Endothelial cell of umbilical vein (primary cell): ENCODE measurements around the gene EIF3A. TPM values are rescaled to one million over a fixed set of nuclear protein-coding genes. Genes with fewer than 3 reads are reported as not detected.

Experiments used
- BruUV-seq: library from RNA; stranded (reverse); fragments of 400-500 nt; replicated peaks from 2 replicates; lab custom pipeline; 2021; lab: Mats Ljungman, UMichigan
- CTCF ChIA-PET: fragments of 300-600, 350-600 bp; sonication (Branson Sonifier 250); formaldehyde crosslinking; loops from one replicate; lab custom pipeline; 2021; ENCODE audit warnings: antibody characterized with exemption, inconsistent platforms; lab: Charles Lee
- POLR2A ChIA-PET: fragments of 300-600, 350-600 bp; sonication (Branson Sonifier 250); formaldehyde crosslinking; loops from one replicate; lab custom pipeline; 2021; ENCODE audit warnings: antibody characterized with exemption, inconsistent platforms; lab: Charles Lee
- DNase-seq: peaks from one replicate; pipeline ENCODE4 v3.0.0-alpha.2; 2011; ENCODE audit warnings: low read depth, low spot score
- FAIRE-seq: peaks from 2 replicates; lab custom pipeline; 2011; peaks lifted over from hg19 to GRCh38; lab: Jason Lieb, UNC
- H2AFZ ChIP-seq: 2 replicates; pipeline ENCODE4 v1.6.0; 2012; ENCODE audit warnings: low read depth, low read length, control low read depth, inconsistent platforms
- H3K27ac ChIP-seq: 2 replicates; pipeline ENCODE4 v1.5.1; 2011; ENCODE audit warnings: low read depth, mild to moderate bottlenecking, control low read depth, low read length, moderate library complexity; ENCODE audit not compliant: insufficient read depth
- H3K27me3 ChIP-seq, 2 experiments: 2 replicates each; pipeline versions ENCODE4 v1.6.0 to v1.6.1; 2011; ENCODE audit warnings: low read length in 2 of 2, mixed read lengths in 1 of 2; ENCODE audit not compliant: control insufficient read depth in 2 of 2, insufficient read depth in 2 of 2
- H3K36me3 ChIP-seq, 2 experiments: 2 replicates in 1 of 2; 3 replicates in 1 of 2; pipeline ENCODE4 v1.5.1; 2011; ENCODE audit warnings: low read length in 2 of 2, mild to moderate bottlenecking in 1 of 2, moderate library complexity in 1 of 2; ENCODE audit not compliant: control insufficient read depth in 2 of 2, insufficient read depth in 2 of 2; ENCODE audit errors: extremely low read depth in 1 of 2
- H3K4me1 ChIP-seq: 3 replicates; pipeline ENCODE4 v1.5.1; 2011; ENCODE audit warnings: mild to moderate bottlenecking, low read length; ENCODE audit not compliant: control insufficient read depth, insufficient read depth; ENCODE audit errors: extremely low read depth
- H3K4me2 ChIP-seq: 2 replicates; pipeline ENCODE4 v1.6.1; 2011; ENCODE audit warnings: low read length, control low read depth, mixed read lengths; ENCODE audit not compliant: insufficient read depth
- H3K4me3 ChIP-seq, 3 experiments: fragments of 200-600 bp in 1 of 3; sonication (generic), shearing (Covaris generic) in 1 of 3; replicated peaks in 1 of 3; 2 replicates each; pipeline ENCODE4 v1.5.1; 2011 to 2016; ENCODE audit warnings: control low read depth in 3 of 3, low read length in 3 of 3, mild to moderate bottlenecking in 2 of 3, inconsistent platforms in 1 of 3, low read depth in 1 of 3, moderate library complexity in 1 of 3; ENCODE audit not compliant: insufficient read depth in 1 of 3
- H3K79me2 ChIP-seq: 2 replicates; pipeline ENCODE4 v1.6.0; 2012; ENCODE audit warnings: low read length, inconsistent platforms; ENCODE audit not compliant: control insufficient read depth, insufficient read depth
- H3K9ac ChIP-seq: replicated peaks from 2 replicates; pipeline ENCODE3; 2011; ENCODE audit warnings: low read length, control low read depth; ENCODE audit not compliant: insufficient read depth; ENCODE audit errors: extremely low read depth
- H3K9me1 ChIP-seq: replicated peaks from 3 replicates; pipeline ENCODE4 v1.6.0; 2011; ENCODE audit warnings: mild to moderate bottlenecking, low read length; ENCODE audit not compliant: control insufficient read depth, insufficient read depth; ENCODE audit errors: extremely low read depth
- H3K9me3 ChIP-seq: replicated peaks from 2 replicates; pipeline ENCODE4 v1.5.1; 2012; ENCODE audit warnings: low read length, inconsistent platforms; ENCODE audit not compliant: control insufficient read depth, insufficient read depth
- H4K20me1 ChIP-seq: replicated peaks from 2 replicates; pipeline ENCODE3; 2011; ENCODE audit warnings: mild to moderate bottlenecking, low read length; ENCODE audit not compliant: control insufficient read depth, insufficient read depth; ENCODE audit errors: extremely low read depth
- EZH2 ChIP-seq: IDR thresholded peaks from 2 replicates; pipeline ENCODE4 v1.6.1; 2012; ENCODE audit warnings: borderline replicate concordance, low read depth, mild to moderate bottlenecking, moderate library complexity, low read length, inconsistent platforms; ENCODE audit not compliant: severe bottlenecking
- FOS ChIP-seq: IDR thresholded peaks from 2 replicates; pipeline ENCODE4 v1.6.1; 2011; ENCODE audit warnings: mild to moderate bottlenecking, low read length, moderate library complexity, borderline replicate concordance; ENCODE audit not compliant: insufficient read depth
- JUN ChIP-seq: IDR thresholded peaks from 2 replicates; pipeline ENCODE4 v1.6.1; 2011; ENCODE audit warnings: borderline replicate concordance, low read depth; ENCODE audit not compliant: insufficient read length, insufficient read depth
- POLR2A ChIP-seq: IDR thresholded peaks from 2 replicates; pipeline ENCODE4 v1.6.1; 2012; ENCODE audit warnings: low read depth, mild to moderate bottlenecking, control low read depth, low read length
- POLR2AphosphoS5 ChIP-seq: IDR thresholded peaks from 2 replicates; pipeline ENCODE4 v1.6.1; 2012; ENCODE audit warnings: low read depth, mild to moderate bottlenecking, control low read depth, low read length, moderate library complexity; ENCODE audit not compliant: insufficient read depth
- dilution Hi-C: fragments of 300-500 bp; cut with MboI; formaldehyde crosslinking; loops from one replicate; pipeline ENCODE4 v1.15.0; 2019; ENCODE audit warnings: low sequenced_read_pairs; ENCODE audit not compliant: extremely low pct_ligation_motif_present
- intact Hi-C: fragments of 100-400 bp; cut with micrococcal nuclease; formaldehyde crosslinking; loops from one replicate; pipeline ENCODE4 v1.10.0; 2022
- polyA plus RNA-seq, 4 experiments: library from polyadenylated mRNA; depleted of rRNA in 3 of 4; stranded (reverse) in 3 of 4; unstranded in 1 of 4; fragments of >200 nt; gene quantifications; 2 replicates each; pipeline versions ENCODE4 v1.2.1 to v1.2.3, GENCODE V29; 2011 to 2012; ENCODE audit warnings: missing spikeins in 1 of 4
- total RNA-seq: library from RNA; stranded (reverse); gene quantifications from 2 replicates; pipeline ENCODE4 v1.2.3, GENCODE V29; 2021
- TF ChIP-seq, protein P1 (sequence below): IDR thresholded peaks from 2 replicates; pipeline ENCODE4 v1.6.1; 2011; ENCODE audit not compliant: insufficient read depth, insufficient read length
- TF ChIP-seq, protein P2 (sequence below), 2 donors: IDR thresholded peaks; 1 replicate in 1 of 2; 2 replicates in 1 of 2; pipeline ENCODE4 v1.5.1; 2011; ENCODE audit warnings: low read length in 2 of 2, mild to moderate bottlenecking in 2 of 2, moderate library complexity in 2 of 2, control low read depth in 1 of 2, inconsistent platforms in 1 of 2, low read depth in 1 of 2; ENCODE audit not compliant: insufficient read depth in 1 of 2; ENCODE audit errors: extremely low read depth in 1 of 2

Gene EIF3A
- total and polyA plus RNA-seq, 2 donors (not counting 3 experiments of a cell fraction or from before 2014, with no cell fraction given), result 27.6 to 159 TPM

DNA sequence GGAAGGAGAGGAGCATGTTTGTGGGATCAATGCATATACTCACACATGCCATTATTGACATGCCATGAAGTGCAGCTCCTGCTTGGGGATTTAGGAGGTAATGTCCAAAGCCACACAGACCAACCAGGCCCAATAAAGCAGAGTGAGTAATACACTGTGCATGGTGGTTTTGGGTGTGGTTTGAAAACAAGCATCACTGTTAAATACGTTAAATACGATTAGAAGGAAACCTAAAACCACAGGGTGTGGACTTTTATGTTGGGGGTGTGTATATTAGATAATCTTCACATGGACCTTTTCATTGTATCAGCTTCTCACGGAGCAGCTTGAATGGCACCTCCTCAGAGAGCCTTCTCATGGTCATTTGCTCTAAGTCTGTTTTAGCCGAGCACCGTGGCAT, 10.4 kb upstream of the EIF3A start:
- TF ChIP-seq, protein P1, sequence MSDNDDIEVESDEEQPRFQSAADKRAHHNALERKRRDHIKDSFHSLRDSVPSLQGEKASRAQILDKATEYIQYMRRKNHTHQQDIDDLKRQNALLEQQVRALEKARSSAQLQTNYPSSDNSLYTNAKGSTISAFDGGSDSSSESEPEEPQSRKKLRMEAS, result no peak
- TF ChIP-seq EZH2, result no peak
- peak; percentile 14 for TF ChIP-seq FOS
- no peak for TF ChIP-seq POLR2AphosphoS5
- TF ChIP-seq, protein P2, sequence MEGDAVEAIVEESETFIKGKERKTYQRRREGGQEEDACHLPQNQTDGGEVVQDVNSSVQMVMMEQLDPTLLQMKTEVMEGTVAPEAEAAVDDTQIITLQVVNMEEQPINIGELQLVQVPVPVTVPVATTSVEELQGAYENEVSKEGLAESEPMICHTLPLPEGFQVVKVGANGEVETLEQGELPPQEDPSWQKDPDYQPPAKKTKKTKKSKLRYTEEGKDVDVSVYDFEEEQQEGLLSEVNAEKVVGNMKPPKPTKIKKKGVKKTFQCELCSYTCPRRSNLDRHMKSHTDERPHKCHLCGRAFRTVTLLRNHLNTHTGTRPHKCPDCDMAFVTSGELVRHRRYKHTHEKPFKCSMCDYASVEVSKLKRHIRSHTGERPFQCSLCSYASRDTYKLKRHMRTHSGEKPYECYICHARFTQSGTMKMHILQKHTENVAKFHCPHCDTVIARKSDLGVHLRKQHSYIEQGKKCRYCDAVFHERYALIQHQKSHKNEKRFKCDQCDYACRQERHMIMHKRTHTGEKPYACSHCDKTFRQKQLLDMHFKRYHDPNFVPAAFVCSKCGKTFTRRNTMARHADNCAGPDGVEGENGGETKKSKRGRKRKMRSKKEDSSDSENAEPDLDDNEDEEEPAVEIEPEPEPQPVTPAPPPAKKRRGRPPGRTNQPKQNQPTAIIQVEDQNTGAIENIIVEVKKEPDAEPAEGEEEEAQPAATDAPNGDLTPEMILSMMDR (IDR thresholded peaks at IDR 0.05; ENCODE audit: extremely low read depth in 1 of 2, insufficient read depth in 1 of 2, low read depth in 1 of 2, low read length in 2 of 2), result no peak
- no peak for TF ChIP-seq JUN
- no peak for TF ChIP-seq POLR2A
- H3K4me3 ChIP-seq, result no peak overlapping the region
- no TSS peak for BruUV-seq
- H2AFZ ChIP-seq, result peak overlapping the region; percentile 33
- H3K79me2 ChIP-seq, result no peaks in the 10 kb centered on the region
- H3K4me1 ChIP-seq, result no peaks in the 10 kb centered on the region
- no peak overlapping the region for H3K27ac ChIP-seq
- CTCF ChIA-PET, result interaction anchor here (0.9 to 1.1 kb wide), 2 partner anchors 9 to 782 kb away, joined by 3 to 4 read pairs; partner anchors contain the start of gene MCMBP
- no peak overlapping the region for H3K4me2 ChIP-seq
- dilution Hi-C loops, result no loop called here
- no peak for DNase-seq
- H3K9me3 ChIP-seq, result no peaks in the 10 kb centered on the region
- H3K9me1 ChIP-seq, result no peaks in the 10 kb centered on the region
- no peak overlapping the region for H3K9ac ChIP-seq
- no peaks in the 10 kb centered on the region for H3K36me3 ChIP-seq
- POLR2A ChIA-PET, result interaction anchor here (0.6 kb wide), 1 partner anchor 401 kb away, joined by 3 read pairs; no protein-coding TSS in a partner anchor
- peaks cover 2 to 5% of the 10 kb centered on the region in 2 experiments for H3K27me3 ChIP-seq
- intact Hi-C loops, result no loop called here
- FAIRE-seq, result no peak
- no peaks in the 10 kb centered on the region for H4K20me1 ChIP-seq
